GM10266 (cell line): ENCODE data around the gene LAIR2.

Experiments used
- DNase-seq: peaks from one replicate; pipeline ENCODE4 v3.0.0; 2012; ENCODE audit errors: extremely low spot score
- TF ChIP-seq, protein P1 (sequence below): IDR thresholded peaks from 2 replicates; pipeline ENCODE4 v1.5.1; 2012; ENCODE audit warnings: mild to moderate bottlenecking, low read depth; ENCODE audit not compliant: control insufficient read depth, insufficient read depth; ENCODE audit errors: missing control alignments

LAIR2 gene

DNA sequence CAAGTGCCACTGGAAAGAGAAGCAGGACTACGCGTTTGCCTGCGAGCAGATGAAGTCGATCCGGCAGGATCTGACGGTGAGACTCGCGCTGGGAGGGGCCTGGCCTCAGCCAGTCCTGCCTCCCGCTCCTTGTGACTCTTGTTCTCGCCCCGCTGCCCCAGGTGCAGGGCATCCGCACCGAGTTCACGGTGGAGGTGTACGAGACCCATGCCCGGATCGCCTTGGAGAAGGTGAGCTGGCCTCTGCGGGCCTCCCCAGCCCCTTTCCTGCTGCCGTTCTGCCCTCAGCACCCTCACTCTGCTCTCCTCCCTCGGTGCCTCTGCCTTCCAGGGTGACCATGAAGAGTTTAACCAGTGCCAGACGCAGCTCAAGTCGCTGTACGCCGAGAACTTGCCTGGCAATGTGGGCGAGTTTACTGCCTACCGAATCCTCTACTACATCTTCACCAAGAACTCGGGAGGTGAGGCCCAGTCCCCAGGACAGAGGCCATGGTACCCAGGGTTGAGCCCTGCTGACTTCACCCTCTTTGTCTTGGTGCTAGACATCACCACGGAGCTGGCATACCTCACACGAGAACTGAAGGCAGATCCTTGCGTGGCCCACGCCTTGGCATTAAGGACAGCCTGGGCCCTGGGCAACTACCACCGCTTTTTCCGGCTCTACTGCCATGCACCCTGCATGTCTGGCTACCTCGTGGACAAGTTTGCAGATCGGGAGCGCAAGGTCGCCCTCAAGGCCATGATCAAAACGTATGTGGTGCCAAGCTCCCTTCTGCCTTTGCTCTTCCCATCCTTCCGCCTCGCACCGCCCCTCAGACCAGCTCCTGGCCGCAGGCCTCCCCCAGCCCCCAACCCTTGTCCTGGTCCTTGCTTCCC is 44.6 kb upstream of the LAIR2 start:
- TF ChIP-seq, protein P1, sequence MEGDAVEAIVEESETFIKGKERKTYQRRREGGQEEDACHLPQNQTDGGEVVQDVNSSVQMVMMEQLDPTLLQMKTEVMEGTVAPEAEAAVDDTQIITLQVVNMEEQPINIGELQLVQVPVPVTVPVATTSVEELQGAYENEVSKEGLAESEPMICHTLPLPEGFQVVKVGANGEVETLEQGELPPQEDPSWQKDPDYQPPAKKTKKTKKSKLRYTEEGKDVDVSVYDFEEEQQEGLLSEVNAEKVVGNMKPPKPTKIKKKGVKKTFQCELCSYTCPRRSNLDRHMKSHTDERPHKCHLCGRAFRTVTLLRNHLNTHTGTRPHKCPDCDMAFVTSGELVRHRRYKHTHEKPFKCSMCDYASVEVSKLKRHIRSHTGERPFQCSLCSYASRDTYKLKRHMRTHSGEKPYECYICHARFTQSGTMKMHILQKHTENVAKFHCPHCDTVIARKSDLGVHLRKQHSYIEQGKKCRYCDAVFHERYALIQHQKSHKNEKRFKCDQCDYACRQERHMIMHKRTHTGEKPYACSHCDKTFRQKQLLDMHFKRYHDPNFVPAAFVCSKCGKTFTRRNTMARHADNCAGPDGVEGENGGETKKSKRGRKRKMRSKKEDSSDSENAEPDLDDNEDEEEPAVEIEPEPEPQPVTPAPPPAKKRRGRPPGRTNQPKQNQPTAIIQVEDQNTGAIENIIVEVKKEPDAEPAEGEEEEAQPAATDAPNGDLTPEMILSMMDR = no peak
- DNase-seq = no peak

DNA sequence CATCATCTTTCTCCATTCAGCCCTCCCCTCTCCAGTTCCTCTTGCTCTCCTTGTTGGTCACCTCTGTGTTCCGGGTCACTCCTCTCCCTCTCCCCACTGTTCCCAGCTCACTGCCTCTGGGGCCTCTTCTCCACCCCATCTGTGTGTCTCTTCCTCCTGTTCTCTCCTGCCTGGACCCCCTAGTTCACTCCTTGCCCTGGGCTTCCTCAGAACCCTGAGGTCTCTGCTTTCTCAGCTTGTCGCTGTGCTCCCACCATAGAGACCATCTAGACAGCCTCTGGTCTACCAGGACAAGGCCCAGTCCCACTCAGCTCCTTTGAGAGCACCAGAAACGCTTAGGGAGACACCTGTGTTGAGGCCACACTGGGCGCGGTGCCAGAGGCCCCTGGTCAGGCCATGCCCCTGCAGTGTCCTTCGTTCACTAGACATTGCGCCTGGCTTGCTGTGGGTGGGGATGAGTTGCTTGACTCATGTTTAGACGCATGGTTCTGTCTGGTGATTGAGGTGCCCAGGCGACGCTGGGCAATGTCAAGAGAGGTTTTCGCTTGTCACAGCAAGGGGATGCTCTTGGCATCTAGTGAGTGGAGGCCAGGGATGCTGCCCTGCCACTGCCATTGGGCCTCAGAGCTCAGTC is 43.9 kb upstream of the LAIR2 start:
- no peak for DNase-seq
- TF ChIP-seq, protein P1 = no peak

DNA sequence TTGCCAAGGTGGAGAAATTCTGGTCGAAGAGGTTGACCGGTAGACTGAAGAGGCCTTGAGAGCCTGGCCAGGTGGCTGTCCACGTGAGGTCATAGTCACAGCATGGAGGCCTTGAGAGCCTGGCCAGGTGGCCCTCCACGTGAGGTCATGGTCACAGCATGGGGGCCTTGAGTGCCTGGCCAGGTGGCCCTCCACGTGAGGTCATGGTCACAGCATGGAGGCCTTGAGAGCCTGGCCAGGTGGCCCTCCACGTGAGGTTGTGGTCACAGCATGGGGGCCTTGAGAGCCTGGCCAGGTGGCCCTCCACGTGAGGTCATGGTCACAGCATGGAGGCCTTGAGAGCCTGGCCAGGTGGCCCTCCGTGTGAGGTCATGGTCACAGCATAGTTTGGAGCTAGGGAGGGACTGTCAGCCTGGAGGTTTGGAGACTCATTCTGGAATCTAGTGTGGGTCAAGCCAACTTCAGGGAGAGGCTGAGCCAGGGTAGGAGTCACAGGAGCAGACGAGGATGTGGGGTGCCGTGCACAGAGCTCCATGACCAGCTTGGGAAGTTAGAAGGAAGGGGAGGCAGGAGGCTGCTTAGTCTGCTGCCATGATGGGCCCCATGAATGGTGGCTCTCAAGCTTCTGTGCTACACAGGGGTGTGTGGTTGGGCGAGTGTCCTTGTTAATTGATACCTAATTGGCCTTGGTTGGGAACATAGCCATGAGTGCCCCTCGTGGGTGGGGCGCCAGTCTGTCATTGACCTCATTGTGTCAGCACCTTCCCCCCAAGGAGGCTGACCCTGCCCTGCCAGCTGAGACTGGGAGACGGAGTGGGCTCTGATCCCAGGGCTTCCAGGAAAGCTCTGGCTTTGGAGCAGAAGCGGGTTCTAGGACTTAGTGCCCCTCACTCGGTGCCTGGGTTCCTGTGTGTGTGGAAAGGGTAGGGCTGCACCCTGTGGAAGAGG is 43.1 kb upstream of the LAIR2 start:
- DNase-seq = no peak
- TF ChIP-seq, protein P1 = no peak

DNA sequence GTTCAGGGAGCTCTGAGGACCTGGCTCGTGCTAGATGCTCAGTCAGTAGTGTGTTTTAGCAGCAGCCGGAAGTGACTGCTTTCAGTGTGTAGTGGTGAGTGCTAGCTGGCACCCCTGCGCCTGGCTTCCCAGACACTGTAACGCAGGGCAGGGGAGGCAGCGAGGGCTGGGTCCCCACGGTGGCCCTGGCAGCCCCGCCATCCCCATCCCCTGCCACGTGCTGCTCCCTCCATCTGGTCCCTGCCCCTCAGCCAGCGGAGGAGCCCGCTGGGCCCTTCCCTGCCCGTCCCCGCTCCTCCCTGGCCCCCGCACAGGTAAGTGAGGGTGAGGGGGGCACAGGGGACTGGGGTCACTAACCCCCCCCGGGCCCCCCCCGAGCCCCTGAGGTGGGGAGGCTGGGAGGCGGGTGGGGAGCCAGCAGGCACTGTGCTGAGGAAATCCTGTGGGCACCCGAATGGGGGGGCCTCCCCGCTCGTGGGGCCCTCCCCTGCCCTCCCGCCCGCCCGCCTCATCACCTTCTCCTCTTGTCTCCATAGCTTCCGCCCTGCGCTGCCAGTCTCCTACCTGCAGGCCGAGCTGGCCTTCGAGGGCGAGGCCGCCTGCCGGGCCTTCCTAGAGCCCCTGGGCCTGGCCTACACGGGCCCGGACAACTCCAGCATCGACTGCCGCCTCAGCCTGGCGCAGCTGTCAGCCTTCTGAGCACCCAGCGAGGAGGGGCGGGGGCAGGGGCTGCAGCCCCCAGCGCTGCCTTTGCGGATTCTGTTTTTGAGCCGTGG is 42.2 kb upstream of the LAIR2 start:
- no peak for DNase-seq
- TF ChIP-seq, protein P1 = no peak

DNA sequence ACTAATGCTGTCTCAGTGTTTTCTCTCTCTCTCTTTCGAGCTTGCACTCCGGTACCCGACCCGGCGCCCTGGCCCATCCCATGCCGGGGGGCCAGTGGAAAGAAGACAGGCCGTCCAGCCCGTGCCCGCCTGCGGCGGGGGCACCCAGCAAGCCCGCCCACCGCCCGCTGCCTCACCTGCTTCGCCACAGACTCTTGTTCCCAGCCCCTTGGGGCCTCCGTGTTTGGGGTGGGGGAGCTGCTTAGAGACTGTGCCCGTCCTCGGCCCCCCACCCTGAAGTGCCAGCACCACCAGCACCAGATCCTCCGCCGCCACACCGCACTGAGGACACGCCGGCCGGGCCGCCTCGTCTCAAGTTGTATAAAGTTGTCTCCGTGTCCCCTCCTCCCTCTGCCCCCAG is 41.4 kb upstream of the LAIR2 start:
- no peak for DNase-seq
- TF ChIP-seq, protein P1 = no peak

DNA sequence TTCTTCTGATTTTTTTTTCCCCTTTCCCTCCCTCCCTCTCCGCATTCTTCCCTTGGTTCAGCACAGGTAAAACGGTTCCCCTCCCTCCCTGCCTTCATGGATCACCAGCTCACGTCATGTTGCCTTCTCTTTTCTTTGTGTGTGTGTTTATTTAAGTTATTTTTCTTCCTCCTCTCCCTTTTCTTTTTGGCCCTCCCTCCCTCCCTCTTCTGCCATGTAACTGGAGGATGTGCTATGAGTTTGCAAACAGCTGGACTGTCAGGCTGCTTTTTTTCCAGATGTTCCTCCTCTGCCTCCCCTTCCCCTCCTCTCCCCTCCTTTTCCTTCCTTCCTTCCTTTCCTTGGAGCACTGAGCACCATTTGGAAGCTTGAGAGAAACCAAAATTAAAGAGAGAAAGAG is 41.0 kb upstream of the LAIR2 start:
- no peak for DNase-seq
- TF ChIP-seq, protein P1 = no peak
